Liver (tissue), 9 donors: ENCODE data around the gene CACNA1H. TPM values are rescaled to one million over a fixed set of nuclear protein-coding genes. Genes with fewer than 3 reads are reported as not detected.

Source experiments
- DNase-seq: peaks from one replicate; pipeline ENCODE4 v3.0.0-alpha.2; 2017; ENCODE audit warnings: low spot score
- H3K27ac ChIP-seq, 2 donors: one replicate each; pipeline ENCODE4 v1.7.0; 2013; ENCODE audit warnings: inconsistent platforms in 2 of 2, low read length in 2 of 2, control low read depth in 1 of 2, low read depth in 1 of 2, mild to moderate bottlenecking in 1 of 2
- H3K27me3 ChIP-seq, 4 donors: one replicate each; pipeline versions ENCODE4 v1.6.1 to v1.7.0; 2013; ENCODE audit warnings: low read length in 3 of 4, inconsistent platforms in 1 of 4, mild to moderate bottlenecking in 1 of 4, moderate library complexity in 1 of 4; ENCODE audit not compliant: control insufficient read depth in 4 of 4, insufficient read depth in 4 of 4
- H3K36me3 ChIP-seq, 4 donors: one replicate each; pipeline versions ENCODE4 v1.6.1 to v1.7.0; 2013; ENCODE audit warnings: low read length in 3 of 4, mild to moderate bottlenecking in 3 of 4, low read depth in 1 of 4, moderate library complexity in 1 of 4; ENCODE audit not compliant: control insufficient read depth in 4 of 4, insufficient read depth in 3 of 4
- H3K4me1 ChIP-seq, 4 donors: one replicate each; pipeline versions ENCODE4 v1.6.1 to v1.7.0; 2013; ENCODE audit warnings: low read length in 3 of 4, mild to moderate bottlenecking in 3 of 4, moderate library complexity in 1 of 4; ENCODE audit not compliant: control insufficient read depth in 4 of 4, insufficient read depth in 4 of 4
- H3K4me3 ChIP-seq, 3 donors: one replicate each; pipeline versions ENCODE4 v1.6.1 to v1.7.0; 2013; ENCODE audit warnings: low read length in 3 of 3, control low read depth in 1 of 3, low read depth in 1 of 3, mild to moderate bottlenecking in 1 of 3
- H3K9ac ChIP-seq, 2 donors: one replicate each; pipeline ENCODE4 v1.7.0; 2013; ENCODE audit warnings: low read length in 2 of 2, mild to moderate bottlenecking in 2 of 2, moderate library complexity in 2 of 2, control low read depth in 1 of 2, low read depth in 1 of 2
- H3K9me3 ChIP-seq, 4 donors: one replicate each; pipeline versions ENCODE4 v1.6.1 to v1.7.0; 2013; ENCODE audit warnings: low read length in 3 of 4; ENCODE audit not compliant: control insufficient read depth in 4 of 4
- ATF3 ChIP-seq: IDR thresholded peaks from 2 replicates; pipeline ENCODE4 v1.6.1; 2016; ENCODE audit warnings: antibody characterized with exemption
- EGR1 ChIP-seq, 2 donors: IDR thresholded peaks; 2 replicates each; pipeline ENCODE4 v1.6.1; 2016 to 2018; ENCODE audit warnings: antibody characterized with exemption in 2 of 2, low read depth in 2 of 2
- FOXA2 ChIP-seq: IDR thresholded peaks from 2 replicates; pipeline ENCODE4 v1.6.1; 2016; ENCODE audit warnings: antibody characterized with exemption
- HNF4A ChIP-seq, 2 donors: conservative IDR thresholded peaks; 2 replicates each; pipeline ENCODE4 v1.6.1; 2016; ENCODE audit warnings: antibody characterized with exemption in 2 of 2, mild to moderate bottlenecking in 2 of 2
- NR2F2 ChIP-seq: IDR thresholded peaks from 2 replicates; pipeline ENCODE4 v1.6.1; 2016; ENCODE audit warnings: antibody characterized with exemption
- RAD21 ChIP-seq, 2 donors: IDR thresholded peaks; 2 replicates each; pipeline ENCODE4 v1.6.1; 2016; ENCODE audit warnings: antibody characterized with exemption in 2 of 2, mild to moderate bottlenecking in 2 of 2
- RXRA ChIP-seq, 2 donors: IDR thresholded peaks; 2 replicates each; pipeline ENCODE4 v1.6.1; 2017 to 2018; ENCODE audit warnings: antibody characterized with exemption in 2 of 2, mild to moderate bottlenecking in 1 of 2
- SP1 ChIP-seq: IDR thresholded peaks from 2 replicates; pipeline ENCODE4 v1.6.1; 2018; ENCODE audit warnings: antibody characterized with exemption, mild to moderate bottlenecking
- TAF1 ChIP-seq: conservative IDR thresholded peaks from 2 replicates; pipeline ENCODE4 v1.6.1; 2016; ENCODE audit warnings: antibody characterized with exemption, mild to moderate bottlenecking
- YY1 ChIP-seq: IDR thresholded peaks from 2 replicates; pipeline ENCODE4 v1.6.1; 2016; ENCODE audit warnings: antibody characterized with exemption, mild to moderate bottlenecking
- ZBTB33 ChIP-seq: IDR thresholded peaks from 2 replicates; pipeline ENCODE4 v1.6.1; 2016; ENCODE audit warnings: antibody characterized with exemption
- WGBS: extraction: QIAGEN DNeasy Blood & Tissue Kit; methylation state at CpG from one replicate; pipeline ENCODE4 v1.1.7; 2013; 5-methylcytosine and 5-hydroxymethylcytosine counted together
- polyA plus RNA-seq, 2 donors: library from polyadenylated mRNA; stranded (reverse) in 1 of 2; unstranded in 1 of 2; fragments of 200-250 nt in 1 of 2; fragments of >200 nt in 1 of 2; fragmentation: Nextera tagmentation in 1 of 2; extraction: Ambion mirVana in 1 of 2; gene quantifications; one replicate each; pipeline versions ENCODE4 v1.2.1 to v1.2.3, GENCODE V29; 2013 to 2015
- total RNA-seq, 2 donors: library from RNA; depleted of rRNA; stranded (reverse); fragments of >200 nt; gene quantifications; one replicate each; pipeline ENCODE4 v1.2.3, GENCODE V29; 2014
- TF ChIP-seq, protein P1 (sequence below): IDR thresholded peaks from 2 replicates; pipeline ENCODE4 v1.6.1; 2016; ENCODE audit warnings: antibody characterized with exemption
- TF ChIP-seq, protein P2 (sequence below): fragments of 150-350 bp; IDR thresholded peaks from 2 replicates; pipeline ENCODE4 v1.5.1; 2017; ENCODE audit warnings: improper control_type of control experiment, low read depth, low read length; ENCODE audit not compliant: missing input control
- TF ChIP-seq, protein P3 (sequence below): IDR thresholded peaks from 2 replicates; pipeline ENCODE4 v1.6.1; 2016; ENCODE audit warnings: antibody characterized with exemption, mild to moderate bottlenecking
- donor health status: healthy.
- donor health status: healthy.
- donor health status: healthy.
- donor health status: healthy.
- donor health status: healthy.

Gene CACNA1H
- total and polyA plus RNA-seq, 4 donors: 0.21 to 8.5 (median 6.1) TPM

- H3K36me3 ChIP-seq: peaks cover 0 to 36% (median 8%) of the 10 kb centered on the region in 4 donors
- no peak overlapping the region for H3K4me3 ChIP-seq
- 83% methylated on average over 40 of the region's 40 CpGs for WGBS
- TF ChIP-seq YY1: no peak
- no peak for TF ChIP-seq ATF3
- TF ChIP-seq EGR1 (IDR thresholded peaks at IDR 0.05; ENCODE audit: low read depth in 2 of 2): no peak
- no peak for TF ChIP-seq RAD21 (IDR thresholded peaks at IDR 0.05)
- H3K9ac ChIP-seq: no peak overlapping the region
- no peaks in the 10 kb centered on the region for H3K9me3 ChIP-seq
- peaks cover 0 to 8% (median 2%) of the 10 kb centered on the region in 4 donors for H3K4me1 ChIP-seq
- no peak overlapping the region for H3K27ac ChIP-seq
- no peaks in the 10 kb centered on the region for H3K27me3 ChIP-seq
- no peak for DNase-seq
Observed at GRCh38 chr16:1221628-1222552, 69.0 kb downstream of the CACNA1H start.

- TF ChIP-seq, protein P1, sequence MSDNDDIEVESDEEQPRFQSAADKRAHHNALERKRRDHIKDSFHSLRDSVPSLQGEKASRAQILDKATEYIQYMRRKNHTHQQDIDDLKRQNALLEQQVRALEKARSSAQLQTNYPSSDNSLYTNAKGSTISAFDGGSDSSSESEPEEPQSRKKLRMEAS: no peak
- TF ChIP-seq FOXA2 (no peak), SP1 (no peak), NR2F2 (no peak), YY1 (no peak)
- TF ChIP-seq, protein P2, sequence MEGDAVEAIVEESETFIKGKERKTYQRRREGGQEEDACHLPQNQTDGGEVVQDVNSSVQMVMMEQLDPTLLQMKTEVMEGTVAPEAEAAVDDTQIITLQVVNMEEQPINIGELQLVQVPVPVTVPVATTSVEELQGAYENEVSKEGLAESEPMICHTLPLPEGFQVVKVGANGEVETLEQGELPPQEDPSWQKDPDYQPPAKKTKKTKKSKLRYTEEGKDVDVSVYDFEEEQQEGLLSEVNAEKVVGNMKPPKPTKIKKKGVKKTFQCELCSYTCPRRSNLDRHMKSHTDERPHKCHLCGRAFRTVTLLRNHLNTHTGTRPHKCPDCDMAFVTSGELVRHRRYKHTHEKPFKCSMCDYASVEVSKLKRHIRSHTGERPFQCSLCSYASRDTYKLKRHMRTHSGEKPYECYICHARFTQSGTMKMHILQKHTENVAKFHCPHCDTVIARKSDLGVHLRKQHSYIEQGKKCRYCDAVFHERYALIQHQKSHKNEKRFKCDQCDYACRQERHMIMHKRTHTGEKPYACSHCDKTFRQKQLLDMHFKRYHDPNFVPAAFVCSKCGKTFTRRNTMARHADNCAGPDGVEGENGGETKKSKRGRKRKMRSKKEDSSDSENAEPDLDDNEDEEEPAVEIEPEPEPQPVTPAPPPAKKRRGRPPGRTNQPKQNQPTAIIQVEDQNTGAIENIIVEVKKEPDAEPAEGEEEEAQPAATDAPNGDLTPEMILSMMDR: no peak
- no peak overlapping the region for H3K27ac ChIP-seq
- 78% methylated on average over 25 of the region's 25 CpGs for WGBS
- H3K4me1 ChIP-seq: peaks cover 0 to 8% (median 2%) of the 10 kb centered on the region in 4 donors
- H3K36me3 ChIP-seq: peaks cover 0 to 28% (median 5%) of the 10 kb centered on the region in 4 donors
- H3K9me3 ChIP-seq: no peaks in the 10 kb centered on the region
- no peak for DNase-seq
- no peak overlapping the region for H3K4me3 ChIP-seq
- H3K9ac ChIP-seq: no peak overlapping the region
- no peaks in the 10 kb centered on the region for H3K27me3 ChIP-seq
Observed at GRCh38 chr16:1222553-1223354, 69.8 kb downstream of the CACNA1H start.

GRCh38 chr16:1223355-1224214, 70.7 kb downstream of the CACNA1H start:
- H3K36me3 ChIP-seq: peaks cover 0 to 21% (median 3%) of the 10 kb centered on the region in 4 donors
- 87% methylated on average over 38 of the region's 38 CpGs for WGBS
- no peak for DNase-seq
- no peaks in the 10 kb centered on the region for H3K9me3 ChIP-seq
- H3K27me3 ChIP-seq: no peaks in the 10 kb centered on the region
- H3K4me3 ChIP-seq: no peak overlapping the region
- peaks cover 0 to 8% (median 2%) of the 10 kb centered on the region in 4 donors for H3K4me1 ChIP-seq
- H3K27ac ChIP-seq: no peak overlapping the region
- H3K9ac ChIP-seq: no peak overlapping the region
- TF ChIP-seq HNF4A (conservative IDR thresholded peaks at IDR 0.05) (no peak), ZBTB33 (no peak), FOXA2 (no peak), NR2F2 (no peak), RAD21 (IDR thresholded peaks at IDR 0.05) (no peak), TAF1 (no peak), RXRA (IDR thresholded peaks at IDR 0.05) (no peak), YY1 (no peak), ATF3 (no peak)
- TF ChIP-seq, protein P3, sequence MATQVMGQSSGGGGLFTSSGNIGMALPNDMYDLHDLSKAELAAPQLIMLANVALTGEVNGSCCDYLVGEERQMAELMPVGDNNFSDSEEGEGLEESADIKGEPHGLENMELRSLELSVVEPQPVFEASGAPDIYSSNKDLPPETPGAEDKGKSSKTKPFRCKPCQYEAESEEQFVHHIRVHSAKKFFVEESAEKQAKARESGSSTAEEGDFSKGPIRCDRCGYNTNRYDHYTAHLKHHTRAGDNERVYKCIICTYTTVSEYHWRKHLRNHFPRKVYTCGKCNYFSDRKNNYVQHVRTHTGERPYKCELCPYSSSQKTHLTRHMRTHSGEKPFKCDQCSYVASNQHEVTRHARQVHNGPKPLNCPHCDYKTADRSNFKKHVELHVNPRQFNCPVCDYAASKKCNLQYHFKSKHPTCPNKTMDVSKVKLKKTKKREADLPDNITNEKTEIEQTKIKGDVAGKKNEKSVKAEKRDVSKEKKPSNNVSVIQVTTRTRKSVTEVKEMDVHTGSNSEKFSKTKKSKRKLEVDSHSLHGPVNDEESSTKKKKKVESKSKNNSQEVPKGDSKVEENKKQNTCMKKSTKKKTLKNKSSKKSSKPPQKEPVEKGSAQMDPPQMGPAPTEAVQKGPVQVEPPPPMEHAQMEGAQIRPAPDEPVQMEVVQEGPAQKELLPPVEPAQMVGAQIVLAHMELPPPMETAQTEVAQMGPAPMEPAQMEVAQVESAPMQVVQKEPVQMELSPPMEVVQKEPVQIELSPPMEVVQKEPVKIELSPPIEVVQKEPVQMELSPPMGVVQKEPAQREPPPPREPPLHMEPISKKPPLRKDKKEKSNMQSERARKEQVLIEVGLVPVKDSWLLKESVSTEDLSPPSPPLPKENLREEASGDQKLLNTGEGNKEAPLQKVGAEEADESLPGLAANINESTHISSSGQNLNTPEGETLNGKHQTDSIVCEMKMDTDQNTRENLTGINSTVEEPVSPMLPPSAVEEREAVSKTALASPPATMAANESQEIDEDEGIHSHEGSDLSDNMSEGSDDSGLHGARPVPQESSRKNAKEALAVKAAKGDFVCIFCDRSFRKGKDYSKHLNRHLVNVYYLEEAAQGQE: no peak
